RWPE2 (cell line): ENCODE data around the gene RBBP8NL.

ENCODE experiments used
- ATAC-seq: fragments of 200-7000 bp; cut with Tn5 transposase; 3 replicates; pipeline ENCODE4 v1.9.1; 2021; ENCODE audit warnings: low read depth
- DNase-seq: peaks from one replicate; pipeline ENCODE4 v3.0.0-alpha.2; 2020; ENCODE audit warnings: low spot score
- H3K27ac ChIP-seq: fragments of 450-650 bp; 2 replicates; pipeline ENCODE4 v1.5.1; 2017; ENCODE audit warnings: mild to moderate bottlenecking; ENCODE audit not compliant: poor library complexity, severe bottlenecking
- H3K27me3 ChIP-seq: fragments of 250-450 bp; sonication (Bioruptor Pico); 2 replicates; pipeline ENCODE4 v1.5.1; 2021; ENCODE audit warnings: mild to moderate bottlenecking, moderate library complexity; ENCODE audit not compliant: insufficient read depth, poor library complexity, severe bottlenecking
- H3K36me3 ChIP-seq: fragments of 250-450 bp; sonication (Bioruptor Pico); 2 replicates; pipeline ENCODE4 v1.5.1; 2020; ENCODE audit warnings: low read depth, mild to moderate bottlenecking, moderate library complexity
- H3K4me1 ChIP-seq: fragments of 250-450 bp; sonication (Bioruptor Pico); 2 replicates; pipeline ENCODE4 v1.5.1; 2021; ENCODE audit warnings: mild to moderate bottlenecking, moderate library complexity; ENCODE audit not compliant: insufficient read depth, poor library complexity, severe bottlenecking
- H3K4me3 ChIP-seq: fragments of 250-450 bp; sonication (Bioruptor Pico); 2 replicates; pipeline ENCODE4 v1.5.1; 2021; ENCODE audit warnings: mild to moderate bottlenecking, moderate library complexity; ENCODE audit not compliant: severe bottlenecking
- H3K9me3 ChIP-seq: fragments of 250-450 bp; sonication (Bioruptor Pico); 2 replicates; pipeline ENCODE4 v1.5.1; 2021; ENCODE audit warnings: mild to moderate bottlenecking, moderate library complexity; ENCODE audit not compliant: severe bottlenecking
- CTCF ChIP-seq: fragments of 450-650 bp; IDR thresholded peaks from one replicate; pipeline ENCODE4 v1.5.1; 2017; ENCODE audit warnings: mild to moderate bottlenecking, moderate library complexity; ENCODE audit not compliant: poor library complexity, severe bottlenecking

Gene RBBP8NL

DNA sequence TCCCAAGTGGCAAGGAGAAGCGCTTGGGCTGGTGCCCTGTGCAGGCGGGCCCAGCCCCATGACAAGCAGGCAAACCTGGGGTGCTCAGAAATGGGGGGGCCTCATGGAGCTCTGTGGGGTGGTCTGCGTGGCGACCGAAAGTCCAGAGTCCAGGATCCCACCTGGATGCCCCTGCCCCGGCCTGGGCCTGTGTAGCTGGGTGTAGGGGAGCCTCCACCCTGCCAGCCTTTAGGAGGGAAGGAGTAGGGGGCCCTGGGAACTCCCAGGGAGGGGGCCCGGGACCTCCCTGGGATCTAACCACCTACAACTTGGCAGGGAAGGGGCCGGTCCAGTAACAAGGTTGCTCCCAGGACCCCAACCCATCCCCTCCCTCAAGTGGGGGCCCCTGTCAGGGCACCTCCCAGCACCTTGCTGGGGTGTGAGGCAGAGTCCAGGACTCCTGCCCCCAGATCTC is 55.7 kb downstream of the RBBP8NL start:
- no peak overlapping the region for H3K27ac ChIP-seq
- peaks cover 43% of the 10 kb centered on the region for H3K4me1 ChIP-seq
- DNase-seq, result no peak
- H3K36me3 ChIP-seq, result no peaks in the 10 kb centered on the region
- ATAC-seq, result no peak
- H3K9me3 ChIP-seq, result no peaks in the 10 kb centered on the region
- no peak overlapping the region for H3K4me3 ChIP-seq
- no peak for TF ChIP-seq CTCF
- no peaks in the 10 kb centered on the region for H3K27me3 ChIP-seq

DNA sequence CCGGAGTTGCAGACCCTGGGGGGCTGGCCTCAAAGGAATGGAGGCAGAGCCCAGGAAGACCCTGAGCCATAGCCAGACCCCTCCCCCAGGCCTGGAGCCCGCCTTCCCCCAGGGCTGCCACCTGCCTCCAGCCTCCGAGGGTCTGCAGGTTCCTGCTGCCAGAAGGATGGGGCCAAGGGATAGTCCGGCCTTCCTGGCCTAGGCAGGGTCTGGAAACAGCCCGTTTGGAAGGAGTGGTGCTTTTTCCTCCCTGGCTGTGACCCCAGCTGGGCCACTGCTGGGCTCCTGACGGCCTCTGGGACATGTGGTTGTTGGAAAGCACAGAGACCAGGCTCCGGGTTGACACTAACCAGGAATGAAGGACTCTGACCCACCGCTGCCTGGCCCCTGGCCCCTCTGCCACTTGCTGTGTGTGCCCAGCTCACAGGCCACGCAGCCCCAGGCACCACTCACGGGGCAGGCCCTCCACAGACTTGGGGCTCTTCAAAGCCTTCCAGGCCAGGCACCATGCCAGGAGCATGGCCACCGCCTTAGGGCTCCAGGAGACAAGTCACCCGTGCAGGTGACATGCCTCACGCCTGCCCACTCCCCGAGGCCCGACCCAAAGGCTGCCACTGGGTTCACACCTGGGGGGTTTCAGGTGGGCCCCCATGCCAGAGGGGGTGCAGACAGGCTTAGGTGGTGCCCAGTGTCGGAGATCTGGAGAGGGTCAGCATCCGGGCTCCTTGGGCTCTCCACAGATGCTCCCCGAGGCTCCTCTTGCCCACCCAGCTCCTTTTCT is 56.3 kb downstream of the RBBP8NL start:
- Histone ChIP-seq H3K27me3 (no peaks in the 10 kb centered on the region), H3K9me3 (no peaks in the 10 kb centered on the region), H3K36me3 (peaks cover 3% of the 10 kb centered on the region; the same call in 1 of the 2 replicates), H3K4me3 (no peak overlapping the region), H3K27ac (peak overlapping the region; percentile 99), H3K4me1 (peaks cover 37% of the 10 kb centered on the region)
- TF ChIP-seq CTCF, result no peak
- ATAC-seq (no peak), DNase-seq (peak; percentile 89)

GRCh38 chr20:62370115-62370806 is 57.1 kb downstream of the RBBP8NL start:
- peaks cover 39% of the 10 kb centered on the region for H3K4me1 ChIP-seq

DNA sequence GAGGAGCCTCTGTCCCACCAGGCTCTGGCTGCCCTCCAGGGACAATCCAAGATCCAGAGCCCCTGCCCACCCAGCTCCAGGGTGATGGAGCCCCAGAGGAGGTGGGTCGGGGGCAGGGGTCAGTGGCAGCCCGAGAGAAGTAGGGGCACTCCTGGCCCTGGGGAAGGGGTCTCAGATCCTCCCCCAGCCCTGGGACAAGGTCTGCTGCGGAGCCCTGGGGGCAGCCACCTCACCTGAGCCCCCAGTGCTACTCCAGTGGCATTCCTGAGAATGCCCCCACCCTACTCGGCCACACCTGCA is 57.6 kb downstream of the RBBP8NL start:
- peak overlapping the region; percentile 99 for H3K27ac ChIP-seq
- no peaks in the 10 kb centered on the region for H3K27me3 ChIP-seq
- no peak overlapping the region for H3K4me3 ChIP-seq
- TF ChIP-seq CTCF, result no peak
- peaks cover 13% of the 10 kb centered on the region for H3K36me3 ChIP-seq
- ATAC-seq (no peak), DNase-seq (no peak)
- H3K9me3 ChIP-seq, result no peaks in the 10 kb centered on the region
- H3K4me1 ChIP-seq, result peaks cover 38% of the 10 kb centered on the region

More at GRCh38 chr20:62370115-62370806, 57.1 kb downstream of the RBBP8NL start:
- no peak for TF ChIP-seq CTCF
- no peaks in the 10 kb centered on the region for H3K9me3 ChIP-seq
- peaks cover 8% of the 10 kb centered on the region for H3K36me3 ChIP-seq
- ATAC-seq, result peak; percentile 10
- H3K27ac ChIP-seq, result peak overlapping the region; percentile 99
- no peak overlapping the region for H3K4me3 ChIP-seq
- peak; percentile 99 for DNase-seq
- H3K27me3 ChIP-seq, result no peaks in the 10 kb centered on the region
